ENCODE measurements around the gene CHRNB1.

Gene CHRNB1, protein sequence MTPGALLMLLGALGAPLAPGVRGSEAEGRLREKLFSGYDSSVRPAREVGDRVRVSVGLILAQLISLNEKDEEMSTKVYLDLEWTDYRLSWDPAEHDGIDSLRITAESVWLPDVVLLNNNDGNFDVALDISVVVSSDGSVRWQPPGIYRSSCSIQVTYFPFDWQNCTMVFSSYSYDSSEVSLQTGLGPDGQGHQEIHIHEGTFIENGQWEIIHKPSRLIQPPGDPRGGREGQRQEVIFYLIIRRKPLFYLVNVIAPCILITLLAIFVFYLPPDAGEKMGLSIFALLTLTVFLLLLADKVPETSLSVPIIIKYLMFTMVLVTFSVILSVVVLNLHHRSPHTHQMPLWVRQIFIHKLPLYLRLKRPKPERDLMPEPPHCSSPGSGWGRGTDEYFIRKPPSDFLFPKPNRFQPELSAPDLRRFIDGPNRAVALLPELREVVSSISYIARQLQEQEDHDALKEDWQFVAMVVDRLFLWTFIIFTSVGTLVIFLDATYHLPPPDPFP

DNA sequence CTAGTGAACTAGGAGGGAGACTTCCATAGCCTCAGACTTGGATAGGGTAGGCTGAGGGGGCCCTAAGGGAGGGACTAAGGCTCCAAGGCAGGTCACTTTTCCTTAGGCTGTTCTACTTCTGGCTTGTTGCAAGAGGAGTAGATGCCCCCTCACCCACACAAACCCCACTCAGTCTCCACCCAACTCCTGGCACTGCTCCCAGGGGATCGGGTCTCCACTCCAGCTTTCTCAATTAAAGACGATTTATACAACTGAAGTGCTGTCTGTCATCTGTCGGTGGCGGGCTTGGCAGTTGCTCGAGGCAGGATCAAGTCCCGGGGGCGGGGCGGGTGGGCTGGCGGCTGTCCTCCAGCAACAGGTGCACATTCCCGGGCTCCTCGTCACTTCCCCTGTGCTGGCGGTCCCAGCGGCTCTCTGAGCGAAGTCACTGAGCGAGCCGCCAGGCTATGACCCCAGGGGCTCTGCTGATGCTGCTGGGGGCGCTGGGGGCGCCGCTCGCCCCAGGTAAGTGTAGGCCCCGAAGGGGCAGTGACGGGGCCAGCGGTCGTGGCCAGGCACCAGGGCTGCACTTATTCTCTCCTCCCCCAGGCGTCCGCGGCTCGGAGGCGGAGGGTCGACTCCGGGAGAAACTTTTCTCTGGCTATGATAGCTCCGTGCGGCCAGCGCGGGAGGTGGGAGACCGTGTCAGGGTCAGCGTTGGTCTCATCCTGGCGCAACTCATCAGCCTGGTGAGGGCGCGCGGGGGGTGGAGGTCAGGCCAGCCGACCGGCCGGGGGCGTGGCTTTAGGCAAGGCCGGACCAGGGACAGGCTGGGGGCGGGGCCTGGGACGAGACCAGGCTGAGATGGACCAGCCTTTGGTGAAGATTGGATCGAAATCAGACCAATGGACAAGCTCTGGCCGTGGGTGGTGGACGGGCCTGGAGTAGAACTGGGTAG lies at the start of gene CHRNB1:
Gene CHRNB1 (plus strand): TSS at position 380 of the 937 bp plus-strand sequence. CDS start 67 bp downstream, at position 447.
- no peak for DNase-seq

DNA sequence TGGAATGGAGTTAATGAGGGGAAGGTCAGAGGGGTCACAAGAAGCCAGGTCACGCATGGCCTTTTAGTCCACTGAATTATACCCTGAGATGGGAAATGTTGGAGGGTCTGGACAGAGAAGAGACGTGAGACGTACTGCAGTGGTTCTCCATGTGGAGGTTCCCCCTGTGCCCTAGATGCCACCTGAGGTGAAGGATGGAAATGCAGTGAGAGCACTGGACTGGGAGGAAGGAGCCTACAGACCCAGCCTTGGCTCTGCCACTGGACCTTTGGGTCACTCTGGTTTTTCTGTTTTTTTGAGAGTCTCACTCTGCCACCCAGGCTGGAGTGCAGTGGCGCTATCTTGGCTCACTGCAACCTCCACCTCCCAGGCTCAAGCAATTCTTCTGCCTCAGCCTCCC lies 48.7 kb upstream of the CHRNB1 start:
- no peak for DNase-seq

DNA sequence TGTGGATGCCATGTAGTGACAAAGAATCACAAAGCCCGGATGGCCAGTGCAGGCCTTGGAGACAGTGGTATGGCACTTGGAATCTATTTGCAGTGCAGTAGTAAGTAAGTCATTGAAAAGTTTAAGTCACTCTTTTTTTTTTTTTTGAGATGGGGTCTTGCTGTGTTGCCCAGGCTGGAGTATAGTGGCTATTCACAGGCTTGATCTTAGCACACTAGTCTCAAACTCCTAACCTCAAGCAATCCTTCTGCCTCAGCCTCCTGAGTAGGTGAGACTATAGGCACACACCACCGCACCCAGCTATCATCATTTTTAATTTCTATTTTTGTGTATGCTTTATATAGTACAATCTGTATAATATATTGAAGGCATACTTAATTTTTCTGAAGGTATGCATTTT lies 46.2 kb upstream of the CHRNB1 start:
- DNase-seq = no peak

DNA sequence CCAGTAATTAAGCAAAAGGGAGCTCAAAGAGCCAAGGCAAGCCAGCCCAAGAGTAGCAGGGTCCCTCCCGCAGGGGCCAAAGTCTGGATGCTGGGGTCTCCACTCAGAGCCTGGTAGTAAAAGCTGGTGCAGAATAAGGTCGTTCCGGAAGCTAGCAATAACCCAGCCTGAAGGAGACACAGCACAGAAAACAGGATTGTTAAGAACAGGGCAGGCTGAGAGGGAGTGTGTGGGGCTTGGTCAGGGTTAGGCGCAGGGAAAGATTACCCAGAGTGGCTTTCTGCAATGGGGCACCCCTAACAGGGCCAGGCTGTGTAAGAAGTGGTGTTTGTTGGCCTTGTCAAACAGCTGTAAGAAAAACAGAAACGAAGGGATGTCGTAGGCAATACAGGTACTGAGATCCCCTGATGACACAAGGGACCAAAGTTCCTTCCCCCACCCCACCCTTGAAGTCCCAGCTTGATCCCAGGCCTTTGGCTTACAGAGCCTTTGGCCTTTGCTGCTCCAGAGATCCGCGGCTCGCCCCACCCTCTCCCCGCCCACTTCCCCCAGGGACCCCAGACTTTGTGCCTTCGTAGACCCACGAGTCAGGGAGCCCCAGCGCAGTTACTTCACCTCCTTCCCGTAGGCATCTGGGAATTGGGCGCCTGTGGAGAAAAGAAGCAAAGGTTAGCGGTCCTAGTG lies 41.7 kb upstream of the CHRNB1 start:
- DNase-seq = peak; percentile 19

DNA sequence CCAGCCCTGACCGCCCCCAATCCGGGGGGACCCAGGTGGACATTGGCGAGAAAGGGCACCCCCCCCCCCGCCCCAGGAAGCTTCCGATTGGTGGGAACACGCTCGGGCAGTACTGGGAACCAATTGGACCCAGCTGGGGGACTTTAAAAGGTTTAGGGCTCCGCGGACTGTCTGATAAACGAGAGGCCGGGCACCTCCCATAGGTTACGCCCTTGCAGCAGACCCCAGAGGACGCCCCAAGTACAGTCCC lies 41.2 kb upstream of the CHRNB1 start:
- DNase-seq = no peak

DNA sequence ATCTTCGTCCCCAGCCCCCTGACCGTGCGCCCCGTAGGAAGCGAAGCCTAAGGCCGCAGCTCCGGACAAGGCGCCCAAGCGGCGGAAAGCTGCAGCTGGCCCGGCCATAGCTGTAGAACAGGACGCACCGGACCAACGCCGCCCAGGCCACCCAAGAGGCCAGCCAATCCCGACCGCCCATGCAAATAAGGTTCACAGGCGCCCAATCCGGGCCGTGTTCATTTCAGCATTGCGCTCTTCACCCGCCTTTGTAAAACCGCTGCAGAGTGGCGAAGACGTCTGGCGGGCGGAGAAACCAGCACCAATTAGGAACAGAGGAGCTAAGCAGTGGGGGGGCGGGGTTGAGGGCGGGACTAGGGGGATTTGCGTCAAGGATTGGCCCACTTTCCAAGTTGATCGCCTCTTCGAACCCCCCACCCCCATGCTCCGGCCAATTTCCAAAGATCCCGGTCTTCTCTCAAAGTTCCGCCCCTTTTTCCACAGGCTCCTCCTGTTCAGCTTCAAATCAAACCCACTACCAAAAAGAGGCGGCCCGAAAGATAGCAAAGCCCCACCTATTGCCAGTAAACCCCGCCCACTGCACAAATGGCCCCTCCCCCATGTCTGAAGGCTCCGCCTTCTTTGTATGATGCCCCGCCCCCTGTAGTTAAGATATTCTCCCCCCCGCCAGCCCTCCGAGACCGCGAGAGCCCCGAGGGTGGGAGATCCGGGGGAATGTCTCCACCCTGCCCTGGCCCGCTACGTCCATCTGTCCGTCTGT lies 40.7 kb upstream of the CHRNB1 start, which contains the start of gene TMEM256:
Gene TMEM256 (minus strand): TSS at position 121 of the 760 bp plus-strand sequence. CDS start 13 bp downstream, at position 108.
- DNase-seq = peak; percentile 96

DNA sequence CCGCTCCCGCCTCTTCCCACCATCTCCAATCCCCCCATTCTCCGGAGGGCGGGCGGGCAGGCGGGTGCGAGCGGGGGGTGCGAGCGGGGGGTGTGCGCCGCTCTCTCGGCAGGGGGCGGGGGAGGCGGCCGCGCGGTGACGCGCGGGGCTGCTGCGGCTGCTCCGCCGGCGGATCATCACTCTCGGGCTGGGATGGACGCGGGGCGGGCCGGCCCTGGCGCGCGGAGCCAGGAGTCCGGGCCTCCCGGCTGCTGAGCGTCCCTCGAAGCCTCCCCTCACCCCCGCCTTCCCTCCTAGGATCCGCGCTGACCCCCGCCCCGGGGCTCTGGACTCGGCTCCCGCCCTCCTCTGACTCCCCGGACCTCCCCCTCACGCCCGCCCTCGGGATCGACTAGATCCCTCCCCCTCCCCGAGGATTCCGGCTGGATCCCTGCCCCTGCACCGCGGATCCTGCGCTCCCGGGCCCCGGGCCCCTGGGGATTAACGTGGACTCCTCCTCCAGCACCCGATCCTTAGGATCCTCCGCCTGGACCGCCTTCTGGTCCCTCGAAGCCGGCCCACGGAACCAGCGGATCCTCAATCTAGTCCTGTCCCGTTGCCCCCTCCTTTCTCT lies 40.0 kb upstream of the CHRNB1 start:
- DNase-seq = peak; percentile 65

DNA sequence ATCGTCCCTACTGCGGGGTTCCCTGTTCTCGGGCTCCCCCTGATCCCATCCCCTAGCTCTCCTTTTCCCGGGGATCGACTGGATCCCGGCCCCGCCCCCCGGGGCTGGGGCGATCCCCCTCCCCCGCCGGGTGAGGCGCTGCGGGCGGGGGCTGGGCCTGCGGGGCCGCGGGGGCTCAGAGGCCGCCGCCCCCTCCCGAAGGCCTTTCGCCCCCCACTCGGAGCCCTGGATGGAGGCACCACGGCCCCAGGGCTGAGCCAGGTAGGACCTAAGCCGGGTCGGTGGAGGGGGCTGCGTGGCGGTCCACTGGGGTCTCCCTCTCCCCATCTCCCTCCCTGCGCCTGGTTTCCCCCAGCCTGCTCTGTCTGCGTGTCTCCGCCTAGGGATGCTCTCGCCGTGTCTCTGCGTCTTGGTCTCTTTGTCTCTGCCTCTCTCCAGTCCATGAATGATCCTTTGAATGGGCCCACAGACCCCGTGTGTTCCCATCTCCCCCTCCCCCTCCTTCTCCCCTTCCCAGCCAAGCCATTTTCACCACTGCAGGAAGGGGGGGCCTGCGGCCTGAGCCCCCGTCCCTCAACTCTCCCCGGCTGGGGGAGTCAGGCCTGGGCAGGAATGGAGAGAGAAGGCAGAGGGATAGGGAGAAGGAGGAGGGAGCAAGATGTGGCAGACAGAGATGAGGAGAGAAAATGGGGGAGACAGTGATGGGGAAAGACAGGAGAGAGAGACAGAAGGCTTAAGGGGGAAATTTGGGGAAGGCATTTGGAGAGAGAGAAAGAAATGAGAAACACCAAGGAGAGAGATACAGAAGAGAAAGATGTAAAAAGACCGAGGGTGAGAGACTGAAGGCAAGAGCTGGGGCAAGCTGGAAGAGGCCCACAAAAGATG lies 39.3 kb upstream of the CHRNB1 start:
- no peak for DNase-seq

DNA sequence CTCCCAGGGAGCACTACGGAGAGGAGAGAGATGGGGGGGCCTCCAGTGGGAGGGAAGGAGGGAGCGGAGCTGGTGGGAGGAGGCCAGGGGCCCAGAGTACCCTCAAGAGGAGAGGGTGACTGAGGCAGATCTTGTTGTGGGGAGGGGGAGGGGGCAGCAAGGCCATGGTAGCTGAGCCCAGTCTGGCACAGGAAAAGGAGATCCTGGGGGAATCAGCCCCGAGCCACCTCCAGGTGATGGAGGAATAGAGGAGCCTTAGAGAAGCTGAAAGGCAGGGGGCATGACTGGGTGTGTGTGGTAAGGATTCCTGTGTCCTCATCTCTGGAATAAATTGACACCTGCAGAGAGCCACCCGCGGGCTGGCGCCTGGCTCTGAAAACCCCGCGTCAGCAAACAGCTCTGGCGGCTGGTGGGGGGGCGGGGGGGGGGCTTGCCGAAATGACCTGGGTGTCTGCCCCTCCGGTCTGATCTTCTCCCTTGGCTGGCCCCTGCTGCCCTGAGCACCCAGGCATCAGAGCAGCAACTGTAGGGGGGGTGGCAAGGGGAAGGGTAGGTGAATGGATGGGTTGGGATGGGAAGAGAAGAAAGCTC lies 38.5 kb upstream of the CHRNB1 start:
- DNase-seq = no peak

DNA sequence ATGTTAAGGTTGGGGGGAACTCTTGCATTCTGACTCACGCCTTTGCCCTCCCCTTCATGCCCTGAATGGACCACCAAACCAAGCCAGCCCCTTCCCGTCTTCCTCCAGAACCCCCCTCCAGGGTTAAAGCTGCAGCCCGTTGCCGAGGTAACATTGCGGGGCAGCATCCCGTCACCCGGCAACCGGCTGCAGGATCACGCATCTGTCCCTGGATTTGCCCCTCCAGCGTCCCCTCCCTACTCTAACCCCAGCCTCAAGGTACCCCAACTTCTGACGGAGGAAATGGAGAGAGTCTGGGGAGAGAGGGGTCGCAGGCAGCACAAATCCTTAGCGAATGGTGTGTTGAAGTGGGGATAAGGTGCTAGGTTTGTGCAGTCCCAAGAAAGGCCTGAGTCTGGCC lies 37.8 kb upstream of the CHRNB1 start:
- no peak for DNase-seq

DNA sequence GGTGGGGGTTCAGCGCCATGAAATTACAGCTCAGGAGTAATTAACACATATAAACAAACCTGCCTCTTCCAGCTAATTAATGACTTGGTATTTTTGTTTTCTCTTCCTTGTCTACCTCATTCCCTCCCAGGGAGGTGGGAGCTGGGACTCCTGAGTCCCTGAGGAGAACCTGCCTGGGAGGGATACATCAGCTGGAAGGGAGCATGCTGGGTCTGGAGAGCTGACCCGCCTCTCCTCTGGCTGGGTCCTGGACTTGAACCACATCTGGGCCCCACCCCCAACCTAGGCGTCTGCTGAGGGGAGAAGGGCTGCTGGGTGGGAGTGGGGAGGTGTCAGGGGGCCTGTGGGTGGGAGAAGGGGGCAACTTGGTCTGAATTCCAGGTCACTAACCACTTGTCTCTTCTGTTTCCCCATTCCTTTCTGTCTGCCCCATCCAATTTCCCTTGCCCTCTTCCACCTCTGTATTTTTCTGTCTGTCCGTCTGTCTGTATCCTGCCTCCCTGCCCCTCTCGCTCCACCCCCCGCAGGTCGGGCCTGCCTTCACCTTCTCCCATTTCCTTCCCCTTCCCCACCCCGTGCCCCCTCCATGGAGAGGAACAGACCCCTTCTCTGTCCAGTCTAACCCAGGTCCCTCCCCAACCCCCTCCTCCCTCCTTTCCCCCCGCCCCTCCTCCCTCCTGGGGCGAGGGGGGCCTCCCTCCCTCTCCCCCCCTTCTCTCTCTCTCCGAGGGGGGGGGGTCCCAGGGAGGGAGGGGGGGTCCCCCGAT lies 37.2 kb upstream of the CHRNB1 start, which contains the start of gene NLGN2:
Gene NLGN2 (plus strand): TSS at position 361 of the 767 bp plus-strand sequence. CDS start 411 bp downstream, outside the sequence.
- DNase-seq = no peak

DNA sequence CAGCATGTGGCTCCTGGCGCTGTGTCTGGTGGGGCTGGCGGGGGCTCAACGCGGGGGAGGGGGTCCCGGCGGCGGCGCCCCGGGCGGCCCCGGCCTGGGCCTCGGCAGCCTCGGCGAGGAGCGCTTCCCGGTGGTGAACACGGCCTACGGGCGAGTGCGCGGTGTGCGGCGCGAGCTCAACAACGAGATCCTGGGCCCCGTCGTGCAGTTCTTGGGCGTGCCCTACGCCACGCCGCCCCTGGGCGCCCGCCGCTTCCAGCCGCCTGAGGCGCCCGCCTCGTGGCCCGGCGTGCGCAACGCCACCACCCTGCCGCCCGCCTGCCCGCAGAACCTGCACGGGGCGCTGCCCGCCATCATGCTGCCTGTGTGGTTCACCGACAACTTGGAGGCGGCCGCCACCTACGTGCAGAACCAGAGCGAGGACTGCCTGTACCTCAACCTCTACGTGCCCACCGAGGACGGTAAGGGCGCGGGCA lies 36.6 kb upstream of the CHRNB1 start:
- peak; percentile 18 for DNase-seq

DNA sequence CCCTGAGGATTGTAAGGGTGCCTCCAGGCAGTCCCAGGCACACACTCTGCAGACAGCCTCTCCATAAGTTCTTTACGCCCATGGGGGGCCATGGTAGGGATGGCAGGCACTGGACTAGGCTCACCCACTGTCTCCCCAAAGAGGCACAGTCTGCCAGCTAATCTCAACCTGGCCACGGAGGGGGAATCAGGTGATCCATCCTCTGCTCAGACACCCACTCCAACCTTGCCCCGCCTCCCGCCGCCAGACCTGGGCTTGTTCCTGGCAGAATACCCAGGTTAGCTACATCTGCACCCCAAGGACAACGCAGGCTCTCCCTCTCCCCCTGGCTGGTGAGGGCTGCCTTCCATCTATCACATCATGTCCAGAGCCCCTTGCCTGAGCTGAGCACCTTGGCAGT lies 36.0 kb upstream of the CHRNB1 start:
- DNase-seq = no peak

DNA sequence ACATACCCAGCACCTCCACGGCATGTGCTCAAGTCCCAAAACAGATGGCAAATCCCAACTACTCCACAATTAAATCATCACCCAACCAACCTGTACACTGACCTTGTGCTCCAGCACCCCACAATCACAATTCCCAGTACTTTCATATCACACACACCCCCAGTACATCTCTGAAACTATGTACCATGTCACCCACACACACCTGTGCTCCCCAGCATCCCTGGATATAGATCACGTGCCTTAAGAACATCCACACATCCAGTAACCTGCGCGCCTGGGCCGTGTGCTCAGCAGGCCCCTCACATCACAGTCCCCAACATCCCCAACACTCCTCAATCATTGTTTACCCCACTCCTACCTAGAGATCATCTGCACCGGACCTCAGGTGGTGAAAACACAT lies 35.1 kb upstream of the CHRNB1 start:
- DNase-seq = no peak

DNA sequence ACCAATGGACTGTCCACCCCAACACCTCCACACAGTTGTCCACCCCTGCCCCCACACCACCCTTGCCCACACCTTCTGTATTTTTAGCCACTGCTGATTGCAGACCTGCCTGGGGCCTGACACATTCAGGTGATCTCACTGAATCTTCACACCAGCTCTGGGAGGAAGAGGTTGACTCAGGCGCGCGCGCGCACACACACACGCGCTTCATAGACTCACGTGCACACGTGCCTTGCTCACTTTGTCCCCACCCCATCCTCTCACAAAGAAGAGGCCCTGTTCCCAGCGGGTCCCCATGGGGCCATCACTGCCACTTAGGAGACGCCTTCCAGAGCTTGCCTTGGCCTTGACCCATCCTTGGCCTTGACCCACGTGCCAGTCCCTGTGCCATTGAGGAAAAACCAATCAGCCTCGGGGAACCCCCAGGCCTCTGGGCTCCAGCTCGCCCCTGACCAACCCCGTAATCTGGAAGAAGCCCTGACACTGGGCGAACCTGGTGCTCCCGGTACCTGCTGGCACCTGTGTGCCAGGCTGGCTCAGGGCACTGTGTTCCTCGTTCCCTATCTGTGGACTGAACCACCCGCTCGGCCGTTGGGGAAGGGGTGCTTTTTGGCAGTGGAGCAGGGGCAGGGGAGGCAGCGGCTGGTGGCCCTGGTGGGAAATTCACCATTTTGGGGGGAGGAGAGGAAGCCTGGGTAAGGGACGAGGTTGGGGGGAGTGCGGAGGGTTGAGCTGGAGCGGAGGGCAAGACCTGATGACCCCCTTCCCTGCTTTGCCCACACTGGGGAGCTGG lies 34.0 kb upstream of the CHRNB1 start:
- DNase-seq = no peak

DNA sequence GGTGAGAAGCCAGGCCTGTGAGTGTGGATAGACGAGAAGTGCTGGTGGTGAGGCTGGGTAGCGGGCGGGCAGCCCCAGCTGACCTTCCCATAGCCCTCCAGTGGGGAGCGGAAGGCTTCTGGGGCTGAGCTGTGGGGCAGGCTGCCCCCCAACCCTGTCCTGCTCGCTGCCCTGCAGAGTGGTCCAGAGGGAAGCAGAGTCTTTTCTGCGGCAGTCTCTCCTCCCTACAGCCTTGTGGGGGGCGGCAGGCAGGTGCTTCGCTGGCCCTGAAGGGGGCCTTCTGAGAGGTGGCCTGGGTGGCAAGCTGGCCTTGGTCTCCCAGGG lies 33.5 kb upstream of the CHRNB1 start:
- DNase-seq = no peak

DNA sequence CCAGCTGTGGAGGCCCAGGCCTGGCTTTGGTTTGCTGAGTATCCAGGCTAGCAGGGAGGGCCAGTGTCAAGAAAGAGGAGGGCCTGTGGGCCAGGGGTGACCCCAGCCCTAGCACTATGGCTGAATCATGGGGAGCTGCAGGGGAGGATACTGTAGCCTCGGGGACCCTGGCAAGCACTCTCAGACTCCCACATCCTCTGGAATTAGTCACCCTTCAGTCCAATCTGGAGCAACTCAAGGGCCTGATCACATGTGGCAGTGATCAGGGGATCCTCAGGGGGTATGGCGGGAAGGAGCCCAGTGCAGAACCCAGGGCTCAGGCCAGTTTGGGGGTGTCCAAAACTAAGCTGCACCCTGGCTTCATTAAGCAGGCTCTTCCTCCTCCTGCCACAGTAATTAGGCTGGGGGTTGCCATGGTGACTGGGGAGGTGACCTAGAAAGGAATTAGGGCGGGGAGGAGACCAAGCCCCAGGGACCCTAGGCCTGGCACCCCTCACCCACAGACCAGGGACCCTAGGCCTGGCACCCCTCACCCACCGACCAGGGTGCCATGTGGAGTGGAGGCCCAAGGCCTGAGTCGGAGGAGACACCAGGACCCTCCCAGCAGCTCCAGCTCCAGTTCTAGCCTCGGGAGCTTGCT lies 31.4 kb upstream of the CHRNB1 start:
- DNase-seq = no peak

DNA sequence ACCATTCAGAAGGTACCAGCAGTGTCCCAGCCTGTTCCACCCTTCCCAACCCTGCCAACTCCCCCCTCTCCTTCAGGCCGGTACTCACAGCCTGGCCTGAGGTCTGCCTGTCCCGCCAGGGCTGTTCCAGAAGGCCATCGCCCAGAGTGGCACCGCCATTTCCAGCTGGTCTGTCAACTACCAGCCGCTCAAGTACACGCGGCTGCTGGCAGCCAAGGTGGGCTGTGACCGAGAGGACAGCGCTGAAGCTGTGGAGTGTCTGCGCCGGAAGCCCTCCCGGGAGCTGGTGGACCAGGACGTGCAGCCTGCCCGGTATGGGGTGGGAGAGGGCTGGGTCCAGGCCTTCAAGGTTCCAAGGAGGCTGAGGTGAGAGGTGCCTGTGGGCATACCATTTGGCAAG lies 30.0 kb upstream of the CHRNB1 start:
- no peak for DNase-seq
